ENCODE measurements around the gene PRRT1. TPM values are rescaled to one million over a fixed set of nuclear protein-coding genes. Genes with fewer than 3 reads are reported as not detected.

Gene PRRT1
- total and polyA plus RNA-seq, 8 donors: 0.80 to 1.9 (median 1.3) TPM

DNA sequence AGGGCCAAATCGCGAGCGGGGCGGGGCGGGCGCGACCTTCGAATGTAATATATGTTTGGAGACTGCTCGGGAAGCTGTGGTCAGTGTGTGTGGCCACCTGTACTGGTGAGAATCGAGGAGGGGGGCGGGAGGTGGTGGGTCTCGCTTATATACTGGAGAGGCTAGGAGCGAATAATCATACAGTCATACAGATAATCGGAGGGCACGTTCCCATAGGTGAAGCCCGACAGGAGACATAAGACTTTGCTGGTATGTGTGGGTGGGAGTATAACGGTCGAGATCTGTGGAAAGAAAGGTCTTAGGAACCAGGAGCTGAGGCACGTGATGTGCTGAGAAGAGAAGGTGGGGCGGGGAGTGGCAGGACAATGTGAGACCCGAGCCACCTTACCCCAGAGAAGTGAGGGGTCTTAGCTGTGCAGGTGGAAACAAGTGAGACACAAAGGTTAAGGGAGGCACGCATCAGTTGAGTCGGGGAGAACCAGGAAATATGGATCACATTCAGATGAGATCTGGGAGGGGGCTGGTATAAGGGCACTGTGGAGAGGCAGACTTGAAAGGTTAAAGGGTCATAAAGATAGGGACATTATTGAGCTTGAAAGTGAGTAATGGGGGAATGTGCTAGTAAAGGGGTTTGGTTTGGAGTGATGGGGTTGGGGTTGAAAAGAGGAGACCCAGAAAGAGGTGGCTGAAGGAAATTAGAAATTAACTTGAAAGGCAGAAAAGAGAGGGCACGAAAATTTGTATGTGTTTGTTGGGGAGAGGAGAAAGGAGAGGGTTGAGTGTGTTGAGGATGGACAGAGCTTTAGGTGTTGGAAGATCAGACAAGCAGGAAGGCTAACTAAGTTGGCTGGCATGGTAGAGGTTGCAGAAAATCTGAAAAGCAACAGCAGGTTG lies 27.1 kb upstream of the PRRT1 start:
- TF ChIP-seq, protein P1, sequence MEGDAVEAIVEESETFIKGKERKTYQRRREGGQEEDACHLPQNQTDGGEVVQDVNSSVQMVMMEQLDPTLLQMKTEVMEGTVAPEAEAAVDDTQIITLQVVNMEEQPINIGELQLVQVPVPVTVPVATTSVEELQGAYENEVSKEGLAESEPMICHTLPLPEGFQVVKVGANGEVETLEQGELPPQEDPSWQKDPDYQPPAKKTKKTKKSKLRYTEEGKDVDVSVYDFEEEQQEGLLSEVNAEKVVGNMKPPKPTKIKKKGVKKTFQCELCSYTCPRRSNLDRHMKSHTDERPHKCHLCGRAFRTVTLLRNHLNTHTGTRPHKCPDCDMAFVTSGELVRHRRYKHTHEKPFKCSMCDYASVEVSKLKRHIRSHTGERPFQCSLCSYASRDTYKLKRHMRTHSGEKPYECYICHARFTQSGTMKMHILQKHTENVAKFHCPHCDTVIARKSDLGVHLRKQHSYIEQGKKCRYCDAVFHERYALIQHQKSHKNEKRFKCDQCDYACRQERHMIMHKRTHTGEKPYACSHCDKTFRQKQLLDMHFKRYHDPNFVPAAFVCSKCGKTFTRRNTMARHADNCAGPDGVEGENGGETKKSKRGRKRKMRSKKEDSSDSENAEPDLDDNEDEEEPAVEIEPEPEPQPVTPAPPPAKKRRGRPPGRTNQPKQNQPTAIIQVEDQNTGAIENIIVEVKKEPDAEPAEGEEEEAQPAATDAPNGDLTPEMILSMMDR (IDR thresholded peaks at IDR 0.05): no peak
- Histone ChIP-seq H3K4me3 (peak overlapping the region; percentile 59 to 79), H3K36me3 (peaks cover 0 to 34% of the 10 kb centered on the region in 2 donors), H3K27ac (peak overlapping the region; percentile 97 to 98), H3K4me1 (peaks cover 34 to 79% of the 10 kb centered on the region in 2 donors), H3K9me3 (no peaks in the 10 kb centered on the region), H3K27me3 (no peaks in the 10 kb centered on the region)
- intact Hi-C loops (cut with DNase I): no loop called here
- ATAC-seq (no peak), DNase-seq (no peak)

DNA sequence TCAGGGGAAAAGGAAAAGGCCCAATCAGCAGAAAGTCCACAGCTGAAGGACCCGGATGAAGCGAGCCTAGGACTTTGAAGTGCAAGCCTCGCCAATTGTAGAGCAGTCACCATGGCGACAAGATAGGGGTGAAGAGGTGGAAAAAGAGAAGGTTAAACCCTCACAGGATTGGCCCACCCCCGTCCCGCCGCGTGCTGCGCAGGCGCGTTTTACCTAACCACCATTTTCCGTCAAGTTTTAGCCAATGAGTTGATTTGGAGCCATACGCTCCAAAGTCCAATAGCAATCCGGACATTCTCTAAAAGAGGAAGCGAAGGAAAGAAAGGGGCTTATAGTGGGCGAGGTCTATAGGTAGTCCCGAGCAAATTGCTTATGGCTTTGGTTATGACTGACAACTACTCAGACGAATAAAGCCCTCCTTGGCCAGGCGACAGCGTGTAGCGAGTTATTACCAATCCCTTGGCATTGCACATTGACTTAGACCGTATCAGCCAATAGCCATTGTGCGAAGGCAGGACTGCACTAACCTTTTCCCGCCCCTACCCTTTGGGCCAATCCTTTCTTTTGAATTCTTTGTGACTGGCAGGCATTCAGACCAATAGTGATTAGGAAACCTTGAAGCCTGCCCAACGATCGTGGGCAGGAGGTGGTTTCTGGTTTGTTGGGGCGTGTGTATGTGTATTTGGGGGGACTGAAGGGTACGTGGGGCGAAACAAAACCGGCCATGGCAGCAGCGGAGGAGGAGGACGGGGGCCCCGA lies 26.2 kb upstream of the PRRT1 start, which contains the start of gene RNF5:
Gene RNF5, plus strand, starts transcription at position 618 of the 759 bp plus-strand sequence. Its CDS starts 107 bp downstream, at position 725.
- intact Hi-C loops (cut with DNase I): no loop called here
- peak; percentile 79 for ATAC-seq
- Histone ChIP-seq H3K36me3 (peaks cover 0 to 30% of the 10 kb centered on the region in 2 donors), H3K4me1 (peaks cover 32 to 80% of the 10 kb centered on the region in 2 donors), H3K27me3 (no peaks in the 10 kb centered on the region), H3K27ac (peak within 1 kb of the TSS; percentile 97 to 98), H3K4me3 (peak within 1 kb of the TSS; percentile 59 to 79), H3K9me3 (no peaks in the 10 kb centered on the region)
- peak; percentile 88 to 99 (median 98) for DNase-seq
- TF ChIP-seq, protein P1 (IDR thresholded peaks at IDR 0.05): no peak

DNA sequence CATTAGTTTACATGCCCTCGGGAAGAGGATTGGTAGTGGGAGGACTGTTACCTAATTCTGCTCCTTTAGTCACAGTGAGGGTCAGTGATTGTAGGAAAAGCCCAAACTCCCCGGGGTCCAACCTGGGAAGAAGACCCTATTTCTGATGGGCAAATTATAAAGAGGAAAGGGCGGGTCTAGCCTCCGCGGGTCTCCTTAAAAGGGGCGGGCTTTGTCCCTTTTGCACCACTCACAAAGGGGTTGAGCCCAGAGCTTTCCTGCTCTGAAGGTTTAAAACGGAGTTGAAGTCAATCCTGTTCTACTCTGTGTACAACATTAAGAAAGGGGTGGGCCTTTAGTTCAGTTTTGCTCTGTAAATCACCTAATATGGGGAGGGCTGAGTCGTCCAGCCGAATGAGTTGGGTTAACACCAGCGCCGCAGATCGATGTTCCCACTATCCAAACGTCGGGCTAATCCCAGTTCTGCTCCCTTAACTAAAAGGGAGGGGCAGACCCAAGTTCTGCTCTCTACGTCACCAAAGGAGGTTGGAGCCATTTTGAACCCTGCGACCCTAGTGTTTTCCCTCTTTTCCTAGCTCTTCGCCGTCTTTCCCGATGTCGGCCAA lies 25.5 kb upstream of the PRRT1 start:
- intact Hi-C loops (cut with DNase I): no loop called here
- Histone ChIP-seq H3K27ac (peak overlapping the region; percentile 97 to 98), H3K4me3 (peak overlapping the region; percentile 59 to 79), H3K9me3 (no peaks in the 10 kb centered on the region), H3K36me3 (peaks cover 0 to 23% of the 10 kb centered on the region in 2 donors), H3K4me1 (peaks cover 32 to 76% of the 10 kb centered on the region in 2 donors), H3K27me3 (no peaks in the 10 kb centered on the region)
- TF ChIP-seq, protein P1 (IDR thresholded peaks at IDR 0.05): no peak
- ATAC-seq (peak; percentile 12), DNase-seq (no peak)

DNA sequence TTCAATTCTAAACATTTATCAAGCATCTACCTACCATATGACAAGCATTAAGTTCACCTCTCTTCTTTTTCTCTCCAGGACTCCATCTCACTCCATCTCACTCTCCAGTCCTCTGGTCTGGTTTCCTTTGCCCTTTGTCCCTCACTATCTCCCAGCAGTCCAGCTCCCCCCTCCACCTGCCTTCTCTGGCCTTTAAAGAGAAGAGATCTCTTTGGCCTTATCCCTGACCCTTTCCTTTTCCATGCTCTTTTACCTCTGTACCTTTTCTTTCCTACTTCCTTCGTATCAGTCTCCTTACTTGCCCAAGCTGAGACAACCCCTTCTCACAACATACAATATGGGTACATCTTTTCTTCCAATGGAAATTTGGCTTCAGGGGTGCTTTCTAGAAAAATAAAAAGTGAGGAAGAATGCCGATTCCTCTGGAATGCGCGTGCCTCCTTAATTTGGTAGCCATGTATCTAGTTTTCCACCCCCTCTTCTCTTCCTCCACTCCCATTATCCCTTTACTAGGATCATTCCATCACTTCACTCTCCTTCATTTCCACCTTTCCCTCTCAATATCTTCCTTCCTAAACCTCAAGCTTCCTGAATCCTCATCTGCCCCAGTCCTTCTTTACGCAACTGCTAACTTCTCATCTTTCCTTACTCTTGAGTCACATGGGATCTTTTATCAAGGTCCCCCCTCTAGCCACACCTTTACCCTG lies 24.9 kb upstream of the PRRT1 start:
- ATAC-seq (peak; percentile 1), DNase-seq (no peak)
- Histone ChIP-seq H3K9me3 (no peaks in the 10 kb centered on the region), H3K27me3 (no peaks in the 10 kb centered on the region), H3K27ac (peak overlapping the region; percentile 97 to 98), H3K36me3 (peaks cover 0 to 18% of the 10 kb centered on the region in 2 donors), H3K4me1 (peaks cover 27 to 69% of the 10 kb centered on the region in 2 donors), H3K4me3 (peak overlapping the region; percentile 74 to 79)
- intact Hi-C loops (cut with DNase I): no loop called here
- TF ChIP-seq, protein P1 (IDR thresholded peaks at IDR 0.05): no peak

Measured in left lung (tissue), 10 donors.